Jurkat, Clone E6-1 (cell line): ENCODE results near the gene FBXL7.

Source experiments
- DNase-seq: peaks from one replicate; pipeline ENCODE4 v3.0.0-alpha.2; 2011; ENCODE audit warnings: low read depth, low spot score
- H3K4me3 ChIP-seq: 2 replicates; pipeline ENCODE4 v1.5.1; 2011; ENCODE audit warnings: mild to moderate bottlenecking, low read length, control low read depth, moderate library complexity

FBXL7 gene

DNA sequence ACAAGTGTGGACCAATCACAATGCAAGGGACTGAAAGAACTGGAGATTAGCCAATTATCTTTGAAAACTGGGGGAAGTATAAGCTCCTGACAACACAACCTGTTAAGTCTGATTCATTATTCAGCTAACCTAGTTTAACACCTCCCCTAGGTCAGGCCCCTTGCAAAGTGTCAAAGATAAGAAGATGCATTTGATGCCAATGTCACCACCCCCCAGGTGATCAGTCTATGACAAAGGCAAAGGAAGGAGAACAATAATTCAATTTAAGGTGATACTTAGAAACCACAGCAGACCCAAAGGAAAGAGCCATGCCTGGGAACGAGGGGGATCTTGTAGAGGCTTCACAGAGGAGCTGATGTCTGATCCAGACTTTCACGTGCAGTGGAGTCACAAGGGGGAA lies 137.9 kb downstream of the FBXL7 start:
- no peak overlapping the region for H3K4me3 ChIP-seq
- no peak for DNase-seq

DNA sequence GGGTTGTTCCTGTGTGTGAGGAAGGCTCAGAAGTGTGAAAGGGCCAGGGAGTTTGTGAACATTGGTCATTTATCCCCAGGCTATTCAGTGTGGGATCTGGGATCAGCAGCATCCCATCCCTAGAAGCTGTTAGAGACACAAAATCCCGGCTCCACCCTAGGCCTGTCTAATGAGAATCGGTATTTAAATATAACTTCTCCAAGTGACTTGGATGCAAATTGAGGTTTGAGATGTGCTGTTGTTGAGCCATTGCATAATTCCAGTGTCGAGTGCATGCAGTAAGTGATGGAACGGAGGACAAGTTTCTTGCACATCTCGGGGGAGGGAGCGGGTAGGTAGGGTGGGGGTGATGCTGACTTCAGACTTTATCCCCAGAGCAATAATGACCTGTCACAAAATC lies 138.3 kb downstream of the FBXL7 start:
- H3K4me3 ChIP-seq: no peak overlapping the region
- no peak for DNase-seq

DNA sequence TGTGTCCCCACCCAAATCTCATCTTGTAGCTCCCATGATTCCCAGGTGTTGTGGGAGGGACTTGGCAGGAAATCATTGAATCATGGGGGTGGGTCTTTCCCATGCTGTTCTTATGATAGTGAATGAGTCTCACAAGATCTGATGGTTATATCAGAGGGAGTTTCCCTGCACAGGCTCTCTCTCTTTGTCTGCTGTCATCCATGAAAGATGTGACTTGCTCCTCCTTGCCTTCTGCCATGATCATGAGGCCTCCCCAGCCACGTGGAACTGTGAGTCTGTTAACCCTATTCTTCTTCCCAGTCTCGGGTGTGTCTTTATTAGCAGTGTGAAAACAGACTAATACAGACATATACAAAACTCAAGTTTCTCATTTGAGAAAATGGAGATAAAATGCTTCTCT lies 139.3 kb downstream of the FBXL7 start:
- no peak overlapping the region for H3K4me3 ChIP-seq
- no peak for DNase-seq

DNA sequence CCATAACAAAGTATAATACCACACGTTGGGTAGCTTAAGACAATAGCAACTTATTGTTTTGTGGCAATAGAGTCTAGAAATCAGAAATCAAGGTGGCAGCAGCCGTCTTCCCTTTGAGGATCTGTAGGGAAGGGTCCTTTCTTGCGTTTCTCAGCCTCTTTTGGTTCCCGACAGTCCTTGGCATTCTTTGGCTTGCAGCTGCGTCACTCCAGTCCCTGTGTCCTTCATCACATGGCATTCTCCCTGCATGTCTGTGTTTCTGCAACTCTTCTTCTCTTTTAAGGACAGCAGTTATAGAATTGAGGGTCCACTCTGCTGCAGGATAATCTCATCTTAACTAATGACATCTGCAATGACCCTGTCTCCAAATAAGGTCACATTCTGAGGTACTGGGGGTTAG lies 140.1 kb downstream of the FBXL7 start:
- no peak for DNase-seq
- H3K4me3 ChIP-seq: no peak overlapping the region

DNA sequence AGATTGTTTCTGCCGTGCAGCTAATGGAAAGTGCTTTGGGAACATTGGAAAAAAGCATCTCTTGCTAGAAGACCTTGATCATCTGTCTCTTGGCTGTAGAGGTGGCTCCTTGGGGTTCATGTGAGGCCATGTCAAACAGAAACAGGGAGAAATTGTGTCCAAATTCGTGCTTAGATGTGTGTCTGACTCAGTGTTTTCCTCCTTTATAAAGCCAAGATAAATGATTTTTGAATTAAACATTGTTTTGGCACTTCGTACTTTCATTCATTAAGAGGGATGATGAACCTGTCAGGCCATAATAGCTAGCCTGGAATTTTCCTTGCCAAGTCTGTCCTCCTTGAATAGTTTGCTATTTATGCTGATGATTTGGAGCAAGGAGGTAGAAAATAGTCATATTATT lies 143.8 kb downstream of the FBXL7 start:
- no peak overlapping the region for H3K4me3 ChIP-seq
- no peak for DNase-seq

DNA sequence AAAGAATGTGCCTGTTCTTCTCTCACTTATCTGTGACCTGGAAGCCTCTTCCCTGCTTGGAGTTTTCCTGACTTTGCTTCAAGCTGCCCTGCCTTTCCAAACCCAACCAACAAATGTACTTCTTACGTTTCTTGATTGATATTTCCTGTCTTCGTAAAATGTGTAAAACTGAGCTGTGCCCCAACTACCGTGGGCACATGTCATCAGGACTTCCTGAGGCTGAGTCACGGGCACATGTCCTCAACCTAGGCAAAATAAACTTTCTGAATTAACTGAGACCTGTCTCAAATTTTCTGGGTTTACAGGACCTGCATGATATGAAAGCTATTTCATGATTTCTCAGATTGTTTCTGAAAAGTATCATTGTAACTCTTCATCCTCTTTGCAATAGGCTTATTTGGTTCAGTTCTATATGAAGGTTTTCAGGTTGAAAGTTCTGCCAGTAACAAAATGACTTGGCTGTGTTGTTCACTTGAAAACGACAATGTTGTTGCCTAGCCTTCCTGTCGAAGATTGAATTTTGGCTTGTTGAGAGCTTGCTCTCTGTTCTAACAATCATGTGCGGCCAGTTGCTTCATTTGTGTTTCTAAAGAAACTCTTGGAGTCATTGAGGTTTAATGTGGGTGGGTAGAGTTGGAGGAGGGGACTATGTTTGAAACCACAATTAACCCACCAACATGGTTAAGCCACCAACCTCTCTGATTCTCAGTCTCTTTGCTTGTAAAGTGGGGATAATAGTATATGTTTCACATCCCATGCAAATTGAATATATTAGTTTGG lies 145.6 kb downstream of the FBXL7 start:
- no peak overlapping the region for H3K4me3 ChIP-seq
- peak; percentile 30 for DNase-seq

DNA sequence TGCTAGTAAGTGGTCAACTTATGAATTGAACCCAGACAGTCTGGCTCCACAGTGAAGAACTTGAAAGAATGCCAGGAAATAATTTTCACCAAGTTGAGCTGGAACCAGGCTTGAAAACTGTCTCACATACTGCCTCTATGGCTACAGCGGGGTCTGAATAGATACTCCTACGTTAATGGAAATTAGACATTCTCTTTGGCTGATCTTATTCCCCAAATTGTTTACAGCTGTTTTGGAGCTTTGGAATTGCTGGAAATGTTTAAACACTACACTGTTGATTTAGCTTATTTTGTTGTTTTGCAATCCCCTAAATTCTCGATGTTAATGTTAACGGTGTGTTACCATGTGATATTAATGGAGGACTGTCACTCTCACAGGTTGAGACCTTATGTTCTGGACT lies 146.4 kb downstream of the FBXL7 start:
- H3K4me3 ChIP-seq: no peak overlapping the region
- no peak for DNase-seq

DNA sequence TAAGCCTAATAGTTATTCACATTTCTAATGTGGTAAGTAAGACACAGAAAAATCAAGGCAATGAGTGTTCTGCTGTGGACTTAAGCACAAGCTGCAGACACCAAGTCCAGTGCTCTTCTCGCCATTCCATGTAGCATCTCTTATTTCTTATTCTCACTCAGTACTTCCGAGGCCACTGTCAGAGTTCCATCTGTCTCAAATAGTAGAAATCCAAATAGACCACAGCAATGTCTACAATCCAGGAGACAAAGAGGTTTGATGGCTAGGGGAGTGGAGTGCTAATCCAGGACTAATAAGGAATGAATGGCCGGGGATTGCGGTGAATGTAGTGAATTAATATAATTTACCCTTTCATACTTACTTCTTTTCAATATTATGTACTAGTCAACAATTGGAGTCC lies 147.3 kb downstream of the FBXL7 start:
- DNase-seq: no peak
- no peak overlapping the region for H3K4me3 ChIP-seq

DNA sequence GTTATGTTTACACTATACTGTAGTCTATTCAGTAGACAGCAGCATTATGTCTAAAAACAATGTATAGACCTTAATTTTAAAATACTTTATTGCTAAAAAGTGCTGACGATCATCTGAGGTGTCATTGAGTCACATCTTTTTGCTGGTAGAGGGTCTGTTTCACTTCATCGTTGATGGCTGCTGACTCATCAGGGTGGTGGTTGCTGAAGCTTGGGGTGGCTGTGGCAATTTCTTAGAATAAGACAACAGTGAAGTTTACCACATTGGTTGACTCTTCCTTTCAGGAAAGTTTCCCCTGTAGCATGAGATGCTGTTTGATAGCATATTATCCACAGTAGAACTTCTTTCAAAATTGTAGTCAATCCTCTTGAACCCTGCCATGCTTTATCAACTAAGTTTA lies 150.3 kb downstream of the FBXL7 start:
- no peak for DNase-seq
- H3K4me3 ChIP-seq: no peak overlapping the region

DNA sequence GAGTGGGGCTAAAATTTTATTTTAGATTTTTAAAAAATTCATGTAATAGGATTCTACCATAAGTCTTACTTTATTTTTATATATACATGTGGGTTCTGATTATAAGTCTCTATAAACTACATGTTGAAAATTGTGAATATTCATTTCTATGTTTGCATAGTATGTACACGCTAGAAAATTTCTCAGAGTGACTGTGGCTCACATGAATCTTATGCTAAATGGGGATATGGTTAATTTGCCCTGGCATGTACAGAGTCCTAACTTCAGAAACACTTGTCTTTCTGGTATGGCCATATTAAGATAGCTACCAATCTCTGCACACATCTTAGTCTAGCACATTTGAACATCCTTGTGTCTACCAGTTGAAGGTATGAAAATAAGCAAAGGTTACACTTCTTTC lies 154.8 kb downstream of the FBXL7 start:
- no peak for DNase-seq

DNA sequence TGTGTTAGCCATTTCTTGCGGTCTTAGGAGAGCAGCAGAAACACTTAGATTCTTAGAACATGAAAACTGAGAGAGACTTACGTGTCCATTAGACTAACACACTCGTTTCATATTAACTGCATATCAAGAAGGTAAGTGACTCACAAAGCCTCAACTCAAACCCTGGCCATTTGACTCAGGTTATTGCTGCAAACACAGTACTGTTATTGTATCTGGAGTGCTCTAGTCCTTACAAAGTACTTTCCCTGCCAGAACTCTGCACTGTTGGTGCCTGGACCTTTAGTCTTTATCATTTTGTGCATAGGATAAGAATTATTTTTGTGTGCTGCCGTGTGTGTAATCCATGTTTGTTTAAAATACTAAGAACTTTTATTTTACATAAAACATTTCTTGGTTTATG lies 155.7 kb downstream of the FBXL7 start:
- H3K4me3 ChIP-seq: no peak overlapping the region
- no peak for DNase-seq

More for the DNA sequence above, 154.8 kb downstream of the FBXL7 start:
- H3K4me3 ChIP-seq: no peak overlapping the region

DNA sequence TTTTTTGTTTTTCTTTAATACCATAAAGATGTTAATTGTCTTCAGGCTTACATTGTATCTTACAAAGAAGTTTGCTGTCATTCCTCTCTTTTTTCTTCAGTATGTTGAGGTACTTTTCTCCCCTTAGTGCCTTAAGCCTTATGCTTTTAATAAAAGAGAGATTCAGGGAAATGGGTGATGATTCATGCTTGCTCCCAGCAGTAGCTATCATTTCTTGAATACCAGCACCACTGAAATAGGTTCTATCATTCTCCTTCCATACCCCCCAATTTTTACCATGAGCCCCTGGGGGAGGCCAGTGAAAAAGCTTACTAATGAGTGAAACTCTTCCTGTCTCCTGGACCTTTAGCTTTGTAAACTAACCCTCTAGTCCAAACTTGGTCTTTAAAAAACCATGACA lies 165.0 kb downstream of the FBXL7 start:
- no peak overlapping the region for H3K4me3 ChIP-seq
- no peak for DNase-seq

DNA sequence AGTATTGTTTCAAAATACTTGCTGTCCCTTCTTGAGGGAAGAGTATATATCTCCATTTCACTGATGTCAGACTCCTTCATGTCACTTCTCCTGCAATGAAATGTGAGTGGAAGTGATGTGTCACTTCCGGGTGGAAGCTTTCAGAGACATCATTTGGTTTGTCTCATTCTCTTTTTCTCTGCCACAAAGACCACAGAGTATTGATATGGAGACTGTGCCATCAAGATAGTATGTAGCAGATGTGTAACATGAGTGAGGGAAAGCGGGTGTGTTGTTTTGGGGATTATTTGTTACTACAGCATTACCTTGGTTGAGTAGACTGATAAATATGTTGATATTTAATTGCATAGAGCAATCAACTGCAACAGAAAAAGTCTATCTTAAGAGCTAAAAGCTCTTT lies 169.8 kb downstream of the FBXL7 start:
- no peak overlapping the region for H3K4me3 ChIP-seq
- DNase-seq: peak; percentile 51

DNA sequence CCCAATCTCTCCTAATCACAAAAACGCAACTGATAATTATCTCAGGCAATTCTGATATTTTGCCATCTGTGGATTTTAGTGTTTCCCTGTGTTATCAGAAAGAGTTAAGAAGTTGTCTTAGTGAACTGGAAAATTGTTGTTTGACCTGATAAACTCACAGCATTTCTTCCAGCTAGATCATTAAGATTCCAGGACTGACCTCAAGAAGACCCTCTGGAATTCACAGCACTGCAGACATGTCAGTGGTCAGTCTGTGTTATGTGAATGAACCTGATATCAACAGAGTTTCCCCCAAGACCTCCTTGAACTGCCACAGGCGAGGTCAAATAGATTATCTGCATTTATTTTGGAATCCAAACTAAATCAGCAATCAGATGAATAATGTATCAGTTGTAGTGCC lies 174.7 kb downstream of the FBXL7 start:
- no peak for DNase-seq
- H3K4me3 ChIP-seq: no peak overlapping the region

DNA sequence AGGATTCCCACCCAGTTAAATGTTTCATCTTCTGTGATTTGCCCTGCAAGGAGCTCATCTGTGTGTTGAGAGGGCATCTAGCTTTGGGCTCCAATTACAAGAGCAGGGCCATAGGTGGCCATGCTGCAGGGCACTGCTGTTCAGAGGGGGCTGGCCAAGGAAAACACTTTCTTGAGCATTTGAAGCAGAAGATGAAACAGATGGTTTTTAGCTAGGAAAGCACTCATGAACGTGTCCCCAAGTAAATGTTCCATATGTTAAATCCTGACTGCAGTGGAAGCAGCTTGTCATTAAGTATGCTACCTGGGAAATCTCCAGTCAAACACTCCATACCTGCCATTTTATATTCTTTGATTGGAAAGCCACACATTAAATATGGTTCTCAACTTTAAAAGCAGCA lies 176.6 kb downstream of the FBXL7 start:
- no peak for DNase-seq
- H3K4me3 ChIP-seq: no peak overlapping the region

DNA sequence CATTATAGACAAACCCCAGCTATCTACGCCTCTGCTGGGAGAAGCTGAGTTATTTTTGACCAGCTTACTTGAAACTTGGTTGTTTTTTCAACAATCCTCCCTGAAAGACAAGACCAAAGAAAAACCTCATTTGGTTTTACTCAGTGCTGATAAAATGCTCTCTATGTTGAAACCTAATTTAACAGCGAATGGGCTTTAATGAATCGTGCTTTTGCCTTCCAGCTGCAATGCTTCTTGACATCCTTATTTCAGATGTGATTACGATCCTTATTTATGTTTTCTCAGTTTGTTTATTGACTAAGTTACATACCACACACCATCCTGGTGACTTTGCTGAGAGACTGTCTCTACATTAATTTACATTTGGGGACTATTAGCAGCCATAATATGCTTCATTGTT lies 179.2 kb downstream of the FBXL7 start:
- H3K4me3 ChIP-seq: no peak overlapping the region
- DNase-seq: no peak

DNA sequence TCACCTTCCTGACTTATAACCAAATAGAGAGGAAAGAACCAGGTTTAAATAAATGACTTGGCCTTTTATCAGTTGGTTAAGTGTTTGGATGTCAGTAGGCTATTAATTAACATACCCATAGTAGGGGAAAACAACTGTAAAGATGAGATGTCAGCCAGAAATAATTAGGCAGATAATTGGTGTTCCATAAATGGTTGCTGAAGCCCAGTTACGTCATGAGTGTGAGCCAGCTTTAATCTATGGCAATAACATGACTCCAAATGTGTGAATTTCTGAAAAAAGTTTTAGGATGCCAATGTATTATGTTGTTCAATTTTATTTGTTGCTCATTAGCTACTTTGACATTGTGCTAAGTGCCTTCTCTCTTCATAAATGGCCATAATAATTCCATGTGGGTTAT lies 180.5 kb downstream of the FBXL7 start:
- no peak for DNase-seq
- H3K4me3 ChIP-seq: no peak overlapping the region

DNA sequence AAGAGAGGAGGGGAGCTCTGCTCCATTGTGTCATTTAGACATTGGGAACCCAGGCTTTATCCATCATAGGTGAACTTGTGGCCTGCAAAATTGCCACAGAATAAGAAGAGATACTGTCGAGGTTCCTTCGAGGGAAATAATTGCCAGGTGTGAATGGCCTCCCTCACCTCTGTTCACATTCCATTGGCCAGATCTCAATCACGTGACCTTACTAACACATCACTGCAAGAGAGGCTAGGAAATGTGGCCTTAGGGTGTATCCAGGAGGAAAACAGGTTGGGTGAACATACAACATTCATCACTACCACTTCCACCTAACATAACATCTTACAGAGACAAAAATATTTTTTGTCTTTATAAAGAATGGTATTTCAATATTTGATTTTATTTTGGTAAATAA lies 182.1 kb downstream of the FBXL7 start:
- no peak overlapping the region for H3K4me3 ChIP-seq
- no peak for DNase-seq

DNA sequence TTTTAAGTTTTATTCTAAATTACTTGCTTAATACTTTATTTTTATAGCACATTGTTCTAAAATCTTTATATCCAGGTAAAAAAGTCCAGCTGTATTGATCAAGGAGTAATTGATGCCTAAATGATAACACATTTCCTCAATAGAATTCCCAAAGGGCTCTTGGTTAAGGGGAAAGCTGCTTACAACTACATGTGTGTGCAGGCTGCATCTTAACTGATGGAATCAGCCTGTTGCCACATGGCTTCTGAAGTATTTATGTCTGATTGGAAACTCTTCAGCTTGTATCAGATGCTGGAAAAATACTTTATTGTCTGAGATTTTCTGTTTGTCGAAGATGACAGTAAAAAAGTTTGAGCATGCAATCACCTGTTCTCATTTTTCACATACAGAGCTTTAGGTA lies 182.6 kb downstream of the FBXL7 start:
- no peak overlapping the region for H3K4me3 ChIP-seq
- no peak for DNase-seq

DNA sequence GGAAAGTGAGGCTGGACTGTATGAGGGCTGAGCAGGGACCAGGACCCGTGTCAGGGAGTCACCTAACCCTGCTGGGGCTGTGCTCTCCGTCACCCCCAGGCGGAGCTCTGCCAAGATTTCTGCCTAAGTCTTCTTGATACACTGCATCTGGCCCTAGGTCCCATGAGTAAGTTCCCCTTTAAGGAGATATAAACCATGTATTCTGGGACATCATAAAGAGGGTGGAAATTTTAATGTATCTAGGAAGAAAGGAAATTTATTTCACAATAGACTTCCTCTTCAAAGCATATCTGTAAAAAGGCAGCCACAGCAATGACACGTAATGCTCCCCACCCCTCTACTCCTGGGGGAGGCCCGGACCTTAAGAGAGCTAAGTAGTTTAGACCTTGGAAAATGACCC lies 183.4 kb downstream of the FBXL7 start:
- H3K4me3 ChIP-seq: no peak overlapping the region
- DNase-seq: peak; percentile 1

DNA sequence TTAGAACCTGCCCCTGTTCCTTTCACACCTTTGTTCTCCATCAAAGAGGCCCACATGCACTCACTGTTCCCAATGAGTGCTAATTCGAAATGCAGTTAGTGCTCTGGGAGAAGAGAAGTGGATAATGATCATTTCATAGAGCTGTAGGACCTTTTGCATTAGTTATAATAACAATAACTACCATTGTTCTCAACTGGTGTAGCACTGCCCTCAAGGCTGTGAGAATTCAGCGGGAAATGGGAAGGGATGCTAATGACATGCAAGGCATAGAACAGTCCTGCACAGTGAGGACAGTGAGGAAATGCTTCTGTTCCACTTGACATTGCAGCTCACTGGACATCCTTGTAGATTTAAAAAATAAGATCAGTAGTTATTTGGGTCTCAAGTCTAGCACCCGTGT lies 187.4 kb downstream of the FBXL7 start:
- H3K4me3 ChIP-seq: no peak overlapping the region
- DNase-seq: no peak

DNA sequence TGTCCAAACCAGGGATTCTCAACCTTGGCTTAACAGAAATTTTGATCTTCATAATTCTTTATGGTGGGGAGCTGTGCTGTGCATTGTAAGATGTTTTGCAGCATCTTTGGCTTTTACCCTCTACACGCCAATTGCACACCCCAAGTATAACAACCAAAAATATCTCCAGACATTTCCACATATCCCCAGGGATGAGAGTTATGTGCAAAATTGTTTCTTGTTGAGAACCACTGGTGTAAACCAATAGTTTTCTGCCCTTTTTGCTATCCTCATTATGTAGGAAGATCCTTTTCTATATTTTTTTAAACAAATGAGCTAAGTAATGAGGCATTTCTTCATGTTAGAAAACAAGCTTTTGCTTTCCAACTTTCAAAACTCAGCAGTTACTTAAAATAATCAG lies 189.9 kb downstream of the FBXL7 start:
- H3K4me3 ChIP-seq: no peak overlapping the region
- no peak for DNase-seq
